Astrocyte of the spinal cord (primary cell): ENCODE data around the gene LSM3.

ENCODE experiments used
- DNase-seq: peaks from one replicate; pipeline ENCODE4 v3.0.0; 2011; ENCODE audit warnings: low read depth, low spot score
- H3K4me3 ChIP-seq: 2 replicates; pipeline ENCODE4 v1.5.1; 2011; ENCODE audit warnings: low read depth, mild to moderate bottlenecking, low read length, moderate library complexity
- CTCF ChIP-seq: IDR thresholded peaks from 2 replicates; pipeline ENCODE4 v1.5.1; 2012; ENCODE audit warnings: low read depth, mild to moderate bottlenecking, low read length, inconsistent platforms
- in situ Hi-C: cut with HindIII; loops from 2 replicates; pipeline ENCODE4 v1.10.0; 2017; ENCODE audit warnings: low sequenced_read_pairs

LSM3 gene

GRCh38 chr3:14156201-14156600 is 22.4 kb upstream of the LSM3 start:
- H3K4me3 ChIP-seq, result no peak overlapping the region
- DNase-seq, result no peak
- TF ChIP-seq CTCF, result no peak
- in situ Hi-C loops, result no loop called here

GRCh38 chr3:14156843-14157561 is 21.6 kb upstream of the LSM3 start:
- TF ChIP-seq CTCF, result no peak
- no peak overlapping the region for H3K4me3 ChIP-seq
- DNase-seq, result no peak
- in situ Hi-C loops, result no loop called here

GRCh38 chr3:14157951-14158350 is 20.7 kb upstream of the LSM3 start:
- in situ Hi-C loops, result no loop called here
- DNase-seq, result no peak
- H3K4me3 ChIP-seq, result no peak overlapping the region
- no peak for TF ChIP-seq CTCF

- TF ChIP-seq CTCF, result no peak
- in situ Hi-C loops, result no loop called here
Observed at GRCh38 chr3:14158370-14158769, 20.2 kb upstream of the LSM3 start.

GRCh38 chr3:14159426-14159825 is 19.2 kb upstream of the LSM3 start:
- no peak for TF ChIP-seq CTCF
- no peak overlapping the region for H3K4me3 ChIP-seq
- no peak for DNase-seq
- in situ Hi-C loops, result no loop called here

More at GRCh38 chr3:14158370-14158769, 20.2 kb upstream of the LSM3 start:
- H3K4me3 ChIP-seq, result no peak overlapping the region
- DNase-seq, result no peak

GRCh38 chr3:14161282-14161681 is 17.3 kb upstream of the LSM3 start:
- in situ Hi-C loops, result no loop called here
- H3K4me3 ChIP-seq, result no peak overlapping the region
- no peak for DNase-seq
- no peak for TF ChIP-seq CTCF

GRCh38 chr3:14162178-14162577 is 16.4 kb upstream of the LSM3 start:
- no peak for DNase-seq
- in situ Hi-C loops, result no loop called here

More at GRCh38 chr3:14162178-14162577, 16.4 kb upstream of the LSM3 start:
- no peak overlapping the region for H3K4me3 ChIP-seq
- no peak for TF ChIP-seq CTCF
